OCI-LY7 (cell line): ENCODE measurements around the gene PPIP5K2. TPM values are rescaled to one million over a fixed set of nuclear protein-coding genes. Genes with fewer than 3 reads are reported as not detected.

Source experiments
- BruUV-seq: library from RNA; stranded (reverse); fragments of 400-500 nt; replicated peaks from 2 replicates; lab custom pipeline; 2021; lab: Mats Ljungman, UMichigan
- CTCF ChIA-PET: fragments of 300-600 bp; sonication (Branson Sonifier 250); formaldehyde crosslinking; loops from one replicate; lab custom pipeline; 2022; ENCODE audit warnings: antibody characterized with exemption; ENCODE audit not compliant: unreplicated experiment; lab: Charles Lee
- POLR2A ChIA-PET: fragments of 300-600 bp; sonication (Branson Sonifier 250); formaldehyde crosslinking; loops from one replicate; lab custom pipeline; 2022; ENCODE audit warnings: antibody characterized with exemption; lab: Charles Lee
- DNase-seq: peaks from one replicate; pipeline ENCODE4 v3.0.0-alpha.2; 2015; ENCODE audit warnings: low spot score
- H2AFZ ChIP-seq: fragments of 200-600 bp; sonication (generic), shearing (Covaris generic); 2 replicates; pipeline ENCODE4 v1.6.1; 2014; ENCODE audit warnings: mild to moderate bottlenecking, antibody characterized with exemption, low read length, moderate library complexity
- H3K27ac ChIP-seq: fragments of 200-600 bp; sonication (generic); 2 replicates; pipeline ENCODE4 v1.5.1; 2014; ENCODE audit warnings: mixed run types, low read depth, mild to moderate bottlenecking, moderate library complexity, low read length, inconsistent platforms; ENCODE audit not compliant: poor library complexity, severe bottlenecking
- H3K36me3 ChIP-seq: fragments of 200-600 bp; sonication (generic); 2 replicates; pipeline ENCODE4 v1.6.1; 2014; ENCODE audit warnings: mild to moderate bottlenecking, antibody characterized with exemption, low read length, moderate library complexity, mixed read lengths; ENCODE audit not compliant: insufficient read depth
- H3K4me1 ChIP-seq: fragments of 200-600 bp; sonication (generic); 2 replicates; pipeline ENCODE4 v1.5.1; 2014; ENCODE audit warnings: mild to moderate bottlenecking, low read length; ENCODE audit not compliant: insufficient read depth, poor library complexity, severe bottlenecking
- H3K4me2 ChIP-seq: fragments of 200-600 bp; sonication (generic); 2 replicates; pipeline ENCODE4 v1.6.1; 2014; ENCODE audit warnings: mild to moderate bottlenecking, low read length
- H3K4me3 ChIP-seq: fragments of 200-600 bp; sonication (generic); 2 replicates; pipeline ENCODE4 v1.5.1; 2014; ENCODE audit warnings: mild to moderate bottlenecking, low read depth, low read length; ENCODE audit not compliant: poor library complexity, severe bottlenecking
- H3K79me2 ChIP-seq: fragments of 200-600 bp; sonication (generic); 2 replicates; pipeline ENCODE4 v1.6.1; 2016; ENCODE audit warnings: low read depth, mild to moderate bottlenecking, low read length, moderate library complexity, mixed read lengths; ENCODE audit not compliant: insufficient read depth
- H3K9me2 ChIP-seq: fragments of 200-600 bp; sonication (generic); 2 replicates; pipeline ENCODE4 v1.6.1; 2016; ENCODE audit warnings: mild to moderate bottlenecking, low read length, mixed read lengths; ENCODE audit not compliant: insufficient read depth
- H3K9me3 ChIP-seq: fragments of 200-600 bp; sonication (generic); 2 replicates; pipeline ENCODE4 v1.6.1; 2014; ENCODE audit warnings: mild to moderate bottlenecking, mixed run types, low read length, mixed read lengths
- H4K20me1 ChIP-seq: fragments of 200-600 bp; sonication (generic); 2 replicates; pipeline ENCODE4 v1.6.1; 2014; ENCODE audit warnings: mild to moderate bottlenecking, antibody characterized with exemption, low read length, moderate library complexity, mixed read lengths; ENCODE audit not compliant: insufficient read depth
- EZH2phosphoT487 ChIP-seq: fragments of 200-600 bp; sonication (generic); IDR thresholded peaks from 2 replicates; pipeline ENCODE4 v1.6.1; 2018; ENCODE audit warnings: low read depth, borderline replicate concordance, mild to moderate bottlenecking, mixed run types, antibody characterized with exemption, low read length, moderate library complexity, mixed read lengths
- intact Hi-C: fragments of 100-400 bp; cut with micrococcal nuclease; formaldehyde crosslinking; loops from one replicate; pipeline ENCODE4 v1.10.0; 2022; ENCODE audit not compliant: unreplicated experiment
- total RNA-seq, 2 experiments: library from RNA; depleted of rRNA in 1 of 2; stranded (reverse); fragments of >200 nt in 1 of 2; shearing (Covaris generic) in 1 of 2; gene quantifications; 2 replicates each; pipeline ENCODE4 v1.2.3, GENCODE V29; 2014 to 2022
- TF ChIP-seq, protein P1 (sequence below): fragments of 200-600 bp; sonication (generic); conservative IDR thresholded peaks from 2 replicates; pipeline ENCODE4 v1.5.1; 2014; ENCODE audit warnings: mild to moderate bottlenecking, antibody characterized with exemption, low read length, moderate library complexity, mixed read lengths

Gene PPIP5K2
- total RNA-seq, 2 experiments from 2014 or later, result 45.5 to 80.0 TPM

GRCh38 chr5:103223031-103223955 is 103.2 kb downstream of the PPIP5K2 start:
- Histone ChIP-seq H4K20me1 (no peaks in the 10 kb centered on the region), H3K4me3 (no peak overlapping the region), H3K9me3 (no peaks in the 10 kb centered on the region), H3K27ac (no peak overlapping the region), H3K79me2 (no peaks in the 10 kb centered on the region), H2AFZ (no peak overlapping the region), H3K9me2 (no peaks in the 10 kb centered on the region), H3K36me3 (no peaks in the 10 kb centered on the region), H3K4me2 (no peak overlapping the region), H3K4me1 (no peaks in the 10 kb centered on the region)
- no peak for TF ChIP-seq EZH2phosphoT487
- TF ChIP-seq, protein P1, sequence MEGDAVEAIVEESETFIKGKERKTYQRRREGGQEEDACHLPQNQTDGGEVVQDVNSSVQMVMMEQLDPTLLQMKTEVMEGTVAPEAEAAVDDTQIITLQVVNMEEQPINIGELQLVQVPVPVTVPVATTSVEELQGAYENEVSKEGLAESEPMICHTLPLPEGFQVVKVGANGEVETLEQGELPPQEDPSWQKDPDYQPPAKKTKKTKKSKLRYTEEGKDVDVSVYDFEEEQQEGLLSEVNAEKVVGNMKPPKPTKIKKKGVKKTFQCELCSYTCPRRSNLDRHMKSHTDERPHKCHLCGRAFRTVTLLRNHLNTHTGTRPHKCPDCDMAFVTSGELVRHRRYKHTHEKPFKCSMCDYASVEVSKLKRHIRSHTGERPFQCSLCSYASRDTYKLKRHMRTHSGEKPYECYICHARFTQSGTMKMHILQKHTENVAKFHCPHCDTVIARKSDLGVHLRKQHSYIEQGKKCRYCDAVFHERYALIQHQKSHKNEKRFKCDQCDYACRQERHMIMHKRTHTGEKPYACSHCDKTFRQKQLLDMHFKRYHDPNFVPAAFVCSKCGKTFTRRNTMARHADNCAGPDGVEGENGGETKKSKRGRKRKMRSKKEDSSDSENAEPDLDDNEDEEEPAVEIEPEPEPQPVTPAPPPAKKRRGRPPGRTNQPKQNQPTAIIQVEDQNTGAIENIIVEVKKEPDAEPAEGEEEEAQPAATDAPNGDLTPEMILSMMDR, result no peak
- intact Hi-C loops, result no loop called here
- DNase-seq, result no peak
- ChIA-PET POLR2A (no interaction called here), CTCF (no interaction called here)
- BruUV-seq, result no TSS peak

GRCh38 chr5:103224118-103224893 is 104.2 kb downstream of the PPIP5K2 start:
- H3K4me1 ChIP-seq, result no peaks in the 10 kb centered on the region
- BruUV-seq, result no TSS peak
- no peak overlapping the region for H3K4me2 ChIP-seq
- no peaks in the 10 kb centered on the region for H4K20me1 ChIP-seq
- intact Hi-C loops, result loop anchor here (1.0 to 2.0 kb wide), 2 partner anchors 444 to 642 kb away; no protein-coding TSS in a partner anchor
- no peaks in the 10 kb centered on the region for H3K36me3 ChIP-seq
- no peak overlapping the region for H3K4me3 ChIP-seq
- H3K9me2 ChIP-seq, result no peaks in the 10 kb centered on the region
- no peaks in the 10 kb centered on the region for H3K9me3 ChIP-seq
- peak; percentile 66 for DNase-seq
- TF ChIP-seq EZH2phosphoT487, result no peak
- TF ChIP-seq, protein P1, result peak; percentile 81
- ChIA-PET POLR2A (interaction anchor here (0.6 to 2.4 kb wide), 4 partner anchors 19 to 47 kb away, joined by 3 to 9 read pairs (median 5); partner anchors contain the start of gene MACIR), CTCF (no interaction called here)
- H3K27ac ChIP-seq, result no peak overlapping the region
- H2AFZ ChIP-seq, result no peak overlapping the region; the same call in 1 of the 2 replicates
- H3K79me2 ChIP-seq, result no peaks in the 10 kb centered on the region
